ENCODE data around the gene CDCP2.

- TF ChIP-seq POLR2AphosphoS5 (IDR thresholded peaks at IDR 0.05; ENCODE audit: borderline replicate concordance, low read depth, low read length) (no peak), EZH2 (IDR thresholded peaks at IDR 0.05) (no peak), FOXP2 (optimal IDR thresholded peaks at IDR 0.05; ENCODE audit: control extremely low read depth, extremely low read length, insufficient read depth) (no peak)
Observed at GRCh38 chr1:54157401-54157800, 4.6 kb upstream of the CDCP2 start.
